Measurements from ENCODE around the gene NPIPB8.
"Not testable (repeated sequence)": the region's sequence is repeated elsewhere in the genome, so short reads cannot be mapped to it uniquely, and the experiment has no call there.

The NPIPB8 gene

DNA sequence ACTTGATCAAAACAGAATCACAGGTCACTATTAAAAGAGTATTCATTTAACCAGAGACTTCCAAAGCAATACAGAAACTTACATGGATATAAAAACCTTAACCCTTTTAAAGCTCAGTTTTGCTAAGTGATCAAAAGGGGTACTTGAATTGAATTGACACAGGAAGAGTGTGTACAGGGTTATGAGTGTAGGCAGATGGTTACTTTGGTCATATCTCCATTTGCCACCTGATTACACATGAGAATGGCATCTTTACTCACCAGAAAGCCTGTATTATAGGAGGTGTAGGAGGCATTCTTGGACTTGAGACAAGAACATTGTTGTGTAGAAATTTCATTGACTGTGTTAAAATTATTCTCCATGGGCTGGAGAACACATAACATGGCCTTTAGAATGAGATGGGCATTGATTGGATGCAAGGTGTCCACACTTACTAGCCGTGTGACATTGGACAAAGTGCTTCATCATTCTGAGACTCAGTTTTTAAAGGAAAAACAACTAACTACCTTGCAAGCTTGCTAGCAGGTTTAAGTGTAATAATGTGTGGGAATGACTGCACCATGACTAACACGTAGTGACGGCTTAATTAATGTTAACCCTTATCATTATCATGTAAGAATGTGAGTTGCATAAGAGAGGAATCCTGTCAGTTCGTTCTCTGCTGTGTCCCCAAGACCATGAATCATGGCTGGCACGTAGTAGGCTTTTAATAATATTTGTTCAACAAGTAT lies 1.6 kb upstream of the NPIPB8 start:
- H3K4me3 Mint-ChIP-seq; H3K27me3 Mint-ChIP-seq; H3K27ac Mint-ChIP-seq; H3K4me1 Mint-ChIP-seq (ENCODE audit: low read depth); H3K9me3 Mint-ChIP-seq; H3K36me3 Mint-ChIP-seq (ENCODE audit: low read depth); intact Hi-C loops (cut with micrococcal nuclease): not testable (repeated sequence)

DNA sequence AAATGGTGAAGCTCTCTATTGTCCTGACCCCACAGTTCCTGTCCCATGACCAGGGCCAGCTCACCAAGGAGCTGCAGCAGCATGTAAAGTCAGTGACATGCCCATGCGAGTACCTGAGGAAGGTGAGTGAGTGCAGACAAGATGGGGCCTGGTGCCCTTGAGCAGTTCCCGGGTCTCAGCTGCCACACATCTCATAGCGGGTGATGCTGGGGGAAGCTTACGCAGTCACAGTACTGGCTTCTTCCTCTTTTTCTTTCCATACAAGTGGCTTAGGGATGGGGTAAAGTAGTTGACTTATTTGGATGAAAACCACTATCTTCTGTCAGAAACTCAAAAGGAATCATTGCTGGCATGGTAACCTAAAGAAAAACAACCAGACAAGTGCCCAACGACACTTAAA lies 494 bp downstream of the NPIPB8 start:
- H3K4me1 Mint-ChIP-seq (ENCODE audit: low read depth) = not testable (repeated sequence)

DNA sequence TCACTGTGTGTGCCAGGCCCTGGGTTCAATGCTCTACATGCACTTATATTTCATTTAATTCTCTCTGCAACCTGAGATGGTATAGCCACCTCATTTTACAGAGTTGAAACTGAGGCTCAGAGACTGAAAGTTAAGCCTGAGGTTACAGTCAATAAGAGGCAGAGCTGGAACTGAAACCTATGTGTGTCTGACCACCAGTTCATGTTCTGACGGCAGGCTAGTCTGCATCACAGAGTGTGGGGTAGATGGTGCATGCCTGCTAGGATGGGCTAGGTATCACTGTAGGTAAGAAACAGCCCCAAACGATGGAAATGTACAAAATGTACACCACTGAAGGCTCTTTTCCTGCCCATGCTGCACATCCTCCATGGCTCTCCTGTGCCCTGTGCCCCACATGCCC lies 2.1 kb downstream of the NPIPB8 start:
- H3K36me3 Mint-ChIP-seq (ENCODE audit: low read depth); H3K4me3 Mint-ChIP-seq; H3K27ac Mint-ChIP-seq; intact Hi-C loops (cut with micrococcal nuclease); H3K4me1 Mint-ChIP-seq (ENCODE audit: low read depth); H3K27me3 Mint-ChIP-seq; H3K9me3 Mint-ChIP-seq: not testable (repeated sequence)

More for the DNA sequence above, 494 bp downstream of the NPIPB8 start:
- H3K36me3 Mint-ChIP-seq (ENCODE audit: low read depth); H3K27me3 Mint-ChIP-seq; H3K27ac Mint-ChIP-seq; H3K4me3 Mint-ChIP-seq; intact Hi-C loops (cut with micrococcal nuclease); H3K9me3 Mint-ChIP-seq: not testable (repeated sequence)

DNA sequence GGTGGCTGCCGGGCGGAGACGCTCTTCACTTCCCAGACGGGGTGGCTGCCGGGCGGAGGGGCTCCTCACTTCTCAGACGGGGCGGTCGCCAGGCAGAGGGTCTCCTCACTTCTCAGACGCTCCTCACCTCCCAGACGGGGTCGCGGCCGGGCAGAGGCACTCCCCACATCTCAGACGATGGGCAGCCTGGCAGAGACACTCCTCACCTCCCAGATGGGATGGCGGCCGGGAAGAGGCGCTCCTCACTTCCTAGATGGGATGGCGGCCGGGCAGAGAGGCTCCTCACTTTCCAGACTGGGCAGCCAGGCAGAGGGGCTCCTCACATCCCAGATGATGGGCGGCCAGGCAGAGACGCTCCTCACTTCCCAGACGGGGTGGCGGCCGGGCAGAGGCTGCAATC lies 28.4 kb downstream of the NPIPB8 start:
- H3K27me3 Mint-ChIP-seq; H3K9me3 Mint-ChIP-seq; H3K4me1 Mint-ChIP-seq (ENCODE audit: low read depth); H3K4me3 Mint-ChIP-seq; H3K27ac Mint-ChIP-seq; intact Hi-C loops (cut with micrococcal nuclease); H3K36me3 Mint-ChIP-seq (ENCODE audit: low read depth): not testable (repeated sequence)

DNA sequence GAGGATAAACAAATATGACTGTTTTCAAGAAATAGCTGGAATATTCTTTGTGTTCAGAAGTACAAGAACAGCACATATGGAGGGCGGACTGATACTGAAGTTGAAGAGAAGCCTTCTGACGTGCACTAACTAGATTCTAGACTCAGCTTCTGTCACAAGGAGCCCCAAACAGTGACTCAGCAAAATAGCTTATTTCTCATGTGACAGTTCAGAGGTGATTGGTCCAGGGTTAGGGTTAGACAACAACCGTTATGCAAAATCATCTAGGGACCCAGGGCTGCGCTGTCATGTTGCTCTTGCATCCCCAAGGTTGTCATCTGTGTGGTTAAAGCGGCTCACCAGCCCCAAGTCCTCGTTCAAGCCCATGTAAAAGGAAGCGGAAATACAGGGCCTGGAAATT lies 29.6 kb downstream of the NPIPB8 start:
- H3K9me3 Mint-ChIP-seq; H3K36me3 Mint-ChIP-seq (ENCODE audit: low read depth); H3K4me3 Mint-ChIP-seq; H3K4me1 Mint-ChIP-seq (ENCODE audit: low read depth); intact Hi-C loops (cut with micrococcal nuclease); H3K27me3 Mint-ChIP-seq; H3K27ac Mint-ChIP-seq: not testable (repeated sequence)

DNA sequence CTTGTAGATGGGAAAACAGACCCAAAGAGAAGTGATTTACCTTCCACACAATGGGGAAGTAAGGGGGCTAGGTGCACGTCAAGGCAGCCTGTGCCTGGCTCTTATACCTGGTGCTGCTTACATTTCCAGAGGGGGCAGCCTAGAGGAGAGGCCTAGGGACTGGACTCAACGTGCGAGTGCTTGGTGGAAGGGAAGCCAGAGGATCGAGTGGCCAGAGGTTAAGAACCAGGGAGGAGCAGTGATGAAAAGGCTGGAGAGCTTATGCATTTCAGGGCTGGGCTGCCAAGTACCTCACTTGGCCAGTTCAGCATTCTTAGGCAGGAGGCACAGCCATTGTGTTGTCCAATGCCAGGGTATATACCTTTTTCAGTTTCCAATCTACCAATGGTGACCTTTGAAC lies 30.3 kb downstream of the NPIPB8 start:
- intact Hi-C loops (cut with micrococcal nuclease); H3K27ac Mint-ChIP-seq; H3K9me3 Mint-ChIP-seq; H3K4me1 Mint-ChIP-seq (ENCODE audit: low read depth); H3K4me3 Mint-ChIP-seq; H3K27me3 Mint-ChIP-seq; H3K36me3 Mint-ChIP-seq (ENCODE audit: low read depth): not testable (repeated sequence)

DNA sequence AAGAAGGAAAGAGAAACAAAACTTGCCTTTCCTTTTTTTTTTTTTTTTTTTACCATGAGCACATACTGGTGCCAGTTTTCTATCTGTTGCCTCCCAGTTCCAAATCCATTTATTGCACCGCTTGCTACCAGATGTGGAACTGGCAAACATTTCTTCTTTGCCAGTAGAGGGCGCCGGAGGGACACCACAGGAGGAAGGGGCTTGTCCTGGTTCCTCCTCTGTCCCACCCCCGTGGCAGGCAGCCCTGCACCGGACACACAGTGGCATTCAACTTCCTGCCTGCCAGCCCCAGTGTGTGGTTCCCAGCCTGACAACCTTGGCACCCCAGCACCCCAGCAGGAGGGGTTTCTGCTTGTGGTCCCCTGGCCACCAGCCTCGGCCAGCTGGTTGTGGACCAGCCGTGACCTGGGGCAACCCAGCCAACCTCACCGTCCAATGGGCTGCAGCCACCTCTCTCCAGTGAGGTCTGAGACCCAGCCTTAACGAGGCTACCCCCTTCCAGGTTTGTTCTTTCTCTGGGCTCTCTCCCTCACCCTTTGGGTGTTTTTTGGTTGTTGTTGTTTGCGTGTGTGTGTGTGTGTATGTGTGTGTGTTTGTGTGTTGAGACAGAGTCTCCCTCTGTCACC lies 50.6 kb downstream of the NPIPB8 start:
- H3K27ac Mint-ChIP-seq; H3K9me3 Mint-ChIP-seq; H3K27me3 Mint-ChIP-seq; H3K36me3 Mint-ChIP-seq (ENCODE audit: low read depth); H3K4me1 Mint-ChIP-seq (ENCODE audit: low read depth); intact Hi-C loops (cut with micrococcal nuclease): not testable (repeated sequence)
- peak overlapping the region; percentile 50 for H3K4me3 Mint-ChIP-seq

DNA sequence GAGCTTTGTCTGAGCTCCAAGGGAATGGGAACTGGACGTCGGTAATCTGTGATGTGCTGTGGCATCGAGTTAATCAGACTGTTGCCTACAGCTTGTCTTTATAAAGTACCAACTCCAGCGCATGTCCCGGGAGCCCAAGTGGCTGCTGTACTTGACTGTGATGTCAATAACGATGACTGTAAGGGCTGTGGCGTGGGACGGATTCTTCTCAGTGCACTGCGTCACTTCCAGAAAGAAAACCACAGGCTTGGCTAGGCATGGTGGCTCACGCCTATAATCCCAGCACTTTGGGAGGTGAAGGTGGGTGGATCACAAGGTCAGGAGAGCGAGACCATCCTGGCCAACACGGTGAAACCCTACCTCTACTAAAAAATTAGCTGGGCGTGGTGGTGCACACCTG lies 51.6 kb downstream of the NPIPB8 start:
- H3K4me1 Mint-ChIP-seq (ENCODE audit: low read depth); H3K36me3 Mint-ChIP-seq (ENCODE audit: low read depth); H3K27ac Mint-ChIP-seq; H3K9me3 Mint-ChIP-seq; H3K27me3 Mint-ChIP-seq; H3K4me3 Mint-ChIP-seq; intact Hi-C loops (cut with micrococcal nuclease): not testable (repeated sequence)

DNA sequence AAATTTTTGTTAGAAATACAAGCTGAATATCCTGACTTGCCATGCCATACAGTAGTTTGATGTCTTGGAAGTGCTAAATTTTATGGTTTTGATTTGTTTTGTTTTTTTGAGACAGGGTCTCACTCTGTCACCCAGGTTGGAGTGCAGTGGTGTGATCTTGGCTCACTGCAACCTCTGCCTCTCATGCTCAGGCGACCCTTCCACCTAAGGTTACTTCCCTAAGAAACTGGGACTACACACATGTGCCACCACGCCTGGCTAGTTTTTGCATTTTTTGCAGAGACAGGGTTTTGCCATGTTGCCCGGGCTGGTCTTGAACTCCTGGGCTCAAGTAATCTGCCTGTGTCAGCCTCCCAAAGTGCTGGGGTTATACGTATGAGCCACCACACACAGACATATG lies 53.9 kb downstream of the NPIPB8 start:
- H3K9me3 Mint-ChIP-seq; H3K4me1 Mint-ChIP-seq (ENCODE audit: low read depth); intact Hi-C loops (cut with micrococcal nuclease); H3K27me3 Mint-ChIP-seq; H3K27ac Mint-ChIP-seq; H3K4me3 Mint-ChIP-seq; H3K36me3 Mint-ChIP-seq (ENCODE audit: low read depth): not testable (repeated sequence)

DNA sequence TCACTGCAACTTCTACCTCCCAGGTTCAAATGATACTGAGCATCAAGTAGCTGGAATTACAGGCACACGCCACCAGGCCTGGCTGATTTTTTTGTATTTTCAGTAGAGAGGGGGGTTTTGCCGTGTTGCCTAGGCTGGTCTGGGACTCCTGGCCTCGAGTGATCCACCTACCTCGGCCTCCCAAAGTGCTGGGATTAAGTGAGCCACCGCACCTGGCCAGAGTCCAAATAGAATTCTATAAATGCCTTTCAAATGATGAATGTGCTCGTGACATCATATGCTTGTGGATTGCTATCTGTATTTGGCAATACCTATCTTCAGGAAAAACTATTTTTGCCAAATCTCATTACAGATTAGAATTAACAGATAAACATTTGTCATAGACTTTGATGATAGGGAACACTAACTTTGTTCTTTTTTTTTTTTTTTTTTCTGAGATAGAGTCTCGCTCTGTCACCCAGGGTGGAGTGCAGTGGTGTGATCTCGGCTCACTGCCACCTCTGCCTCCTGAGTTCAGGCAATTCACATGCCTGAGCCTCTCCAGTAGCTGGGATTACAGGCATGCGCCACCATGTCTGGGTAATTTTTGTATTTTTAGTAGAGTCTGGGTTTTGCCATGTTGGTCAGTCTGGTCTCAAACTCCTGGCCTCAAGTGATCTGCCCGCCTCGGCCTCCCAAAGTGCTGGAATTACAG lies 55.5 kb downstream of the NPIPB8 start:
- H3K4me1 Mint-ChIP-seq (ENCODE audit: low read depth); H3K36me3 Mint-ChIP-seq (ENCODE audit: low read depth); intact Hi-C loops (cut with micrococcal nuclease): not testable (repeated sequence)

DNA sequence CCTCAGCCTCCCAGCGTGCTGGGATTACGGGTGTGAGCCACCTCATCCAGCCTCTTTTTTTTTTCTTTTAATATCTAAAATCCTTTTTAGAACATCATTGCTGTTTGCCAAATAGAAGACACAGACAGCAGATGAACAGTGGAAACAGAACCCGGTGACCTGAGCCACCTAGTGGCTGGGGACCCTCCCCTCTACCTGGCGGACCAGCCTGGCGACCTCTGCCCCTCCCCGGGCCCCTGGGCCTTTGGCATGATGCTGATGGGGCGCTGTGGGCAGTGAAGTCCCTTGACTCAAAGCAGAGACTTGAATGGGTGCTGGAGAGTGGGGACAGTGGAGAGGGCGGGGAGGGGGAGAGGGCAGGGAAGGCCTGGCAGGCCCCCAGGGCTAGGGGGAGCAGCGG lies 61.9 kb downstream of the NPIPB8 start:
- H3K9me3 Mint-ChIP-seq; H3K27me3 Mint-ChIP-seq; H3K4me1 Mint-ChIP-seq (ENCODE audit: low read depth); H3K36me3 Mint-ChIP-seq (ENCODE audit: low read depth); H3K27ac Mint-ChIP-seq; H3K4me3 Mint-ChIP-seq; intact Hi-C loops (cut with micrococcal nuclease): not testable (repeated sequence)

More for the DNA sequence above, 55.5 kb downstream of the NPIPB8 start:
- H3K4me3 Mint-ChIP-seq, H3K27ac Mint-ChIP-seq, H3K9me3 Mint-ChIP-seq, H3K27me3 Mint-ChIP-seq: not testable (repeated sequence)

DNA sequence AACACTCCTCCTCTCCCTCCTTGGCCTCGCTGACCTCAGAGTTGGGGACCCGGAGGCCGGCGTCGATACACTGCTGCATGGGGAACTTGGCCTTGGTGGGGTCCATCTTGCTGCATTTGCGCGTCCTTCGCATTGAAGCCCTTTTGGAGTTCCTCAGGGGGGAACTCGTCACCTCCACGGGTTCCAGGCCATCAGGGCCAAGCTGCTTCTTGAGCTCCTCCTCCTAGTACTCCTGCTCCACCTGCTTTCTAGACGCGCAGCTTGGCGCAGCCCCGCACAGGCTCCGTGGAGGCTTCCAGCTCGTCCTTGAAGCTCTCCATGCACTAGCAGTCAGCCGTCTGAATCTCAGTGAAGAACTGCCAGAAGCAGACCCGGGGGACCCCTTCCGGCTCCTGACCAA lies 62.5 kb downstream of the NPIPB8 start:
- H3K27ac Mint-ChIP-seq; H3K4me1 Mint-ChIP-seq (ENCODE audit: low read depth); H3K9me3 Mint-ChIP-seq; intact Hi-C loops (cut with micrococcal nuclease); H3K27me3 Mint-ChIP-seq; H3K36me3 Mint-ChIP-seq (ENCODE audit: low read depth); H3K4me3 Mint-ChIP-seq: not testable (repeated sequence)

DNA sequence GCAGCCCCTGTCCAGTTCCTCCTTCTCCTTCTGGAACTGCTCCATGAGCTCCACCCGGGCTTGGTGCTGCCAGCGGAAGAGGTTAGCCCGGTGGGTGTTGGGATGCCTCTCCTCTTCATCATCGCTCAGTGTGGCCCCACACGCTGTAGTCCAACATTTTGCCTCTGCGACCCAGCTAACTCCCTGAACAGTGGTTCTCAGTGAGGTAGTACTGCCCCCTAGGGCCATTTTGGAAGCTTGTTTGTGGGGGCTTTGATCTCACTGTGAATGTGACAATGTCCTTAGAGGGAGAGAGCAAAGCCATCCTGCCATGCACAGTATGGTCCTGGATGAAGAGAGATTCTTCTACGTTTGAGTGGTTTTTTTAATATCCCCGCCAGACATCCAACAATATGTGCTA lies 63.5 kb downstream of the NPIPB8 start:
- H3K4me1 Mint-ChIP-seq (ENCODE audit: low read depth); H3K4me3 Mint-ChIP-seq; H3K36me3 Mint-ChIP-seq (ENCODE audit: low read depth); H3K9me3 Mint-ChIP-seq; H3K27me3 Mint-ChIP-seq; H3K27ac Mint-ChIP-seq; intact Hi-C loops (cut with micrococcal nuclease): not testable (repeated sequence)

DNA sequence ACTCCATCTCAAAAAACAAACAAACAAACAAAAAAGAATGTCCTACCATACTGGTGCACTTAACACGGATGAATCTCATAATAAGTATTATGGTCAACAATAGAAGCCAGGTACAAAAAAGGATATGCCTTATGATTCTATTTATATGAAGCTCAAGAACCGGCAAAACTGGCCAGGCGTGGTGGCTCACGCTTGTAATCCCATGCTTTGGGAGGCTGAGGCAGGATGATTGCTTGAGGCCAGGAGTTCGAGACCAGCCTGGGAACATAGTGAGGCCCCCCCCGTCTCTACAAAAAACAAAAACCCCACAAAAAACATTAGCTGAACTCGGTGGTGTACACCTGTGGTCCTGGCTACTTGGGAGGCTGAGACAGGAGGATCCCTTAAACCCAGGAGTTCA lies 66.4 kb downstream of the NPIPB8 start:
- H3K4me3 Mint-ChIP-seq; H3K36me3 Mint-ChIP-seq (ENCODE audit: low read depth); H3K27me3 Mint-ChIP-seq; H3K4me1 Mint-ChIP-seq (ENCODE audit: low read depth); intact Hi-C loops (cut with micrococcal nuclease); H3K27ac Mint-ChIP-seq; H3K9me3 Mint-ChIP-seq: not testable (repeated sequence)
